Endothelial cell of umbilical vein (primary cell): ENCODE results near the gene HCST. TPM values are rescaled to one million over a fixed set of nuclear protein-coding genes. Genes with fewer than 3 reads are reported as not detected.
"Not testable (repeated sequence)": the region's sequence is repeated elsewhere in the genome, so short reads cannot be mapped to it uniquely, and the experiment has no call there.

ENCODE experiments used
- BruUV-seq: library from RNA; stranded (reverse); fragments of 400-500 nt; replicated peaks from 2 replicates; lab custom pipeline; 2021; lab: Mats Ljungman, UMichigan
- CTCF ChIA-PET: fragments of 300-600, 350-600 bp; sonication (Branson Sonifier 250); formaldehyde crosslinking; loops from one replicate; lab custom pipeline; 2021; ENCODE audit warnings: antibody characterized with exemption, inconsistent platforms; lab: Charles Lee
- POLR2A ChIA-PET: fragments of 300-600, 350-600 bp; sonication (Branson Sonifier 250); formaldehyde crosslinking; loops from one replicate; lab custom pipeline; 2021; ENCODE audit warnings: antibody characterized with exemption, inconsistent platforms; lab: Charles Lee
- DNase-seq: peaks from one replicate; pipeline ENCODE4 v3.0.0-alpha.2; 2011; ENCODE audit warnings: low read depth, low spot score
- FAIRE-seq: peaks from 2 replicates; lab custom pipeline; 2011; peaks lifted over from hg19 to GRCh38; lab: Jason Lieb, UNC
- H2AFZ ChIP-seq: 2 replicates; pipeline ENCODE4 v1.6.0; 2012; ENCODE audit warnings: low read depth, low read length, control low read depth, inconsistent platforms
- H3K27ac ChIP-seq: 2 replicates; pipeline ENCODE4 v1.5.1; 2011; ENCODE audit warnings: low read depth, mild to moderate bottlenecking, control low read depth, low read length, moderate library complexity; ENCODE audit not compliant: insufficient read depth
- H3K27me3 ChIP-seq, 2 experiments: 2 replicates each; pipeline versions ENCODE4 v1.6.0 to v1.6.1; 2011; ENCODE audit warnings: low read length in 2 of 2, mixed read lengths in 1 of 2; ENCODE audit not compliant: control insufficient read depth in 2 of 2, insufficient read depth in 2 of 2
- H3K36me3 ChIP-seq, 2 experiments: 2 replicates in 1 of 2; 3 replicates in 1 of 2; pipeline ENCODE4 v1.5.1; 2011; ENCODE audit warnings: low read length in 2 of 2, mild to moderate bottlenecking in 1 of 2, moderate library complexity in 1 of 2; ENCODE audit not compliant: control insufficient read depth in 2 of 2, insufficient read depth in 2 of 2; ENCODE audit errors: extremely low read depth in 1 of 2
- H3K4me1 ChIP-seq: 3 replicates; pipeline ENCODE4 v1.5.1; 2011; ENCODE audit warnings: mild to moderate bottlenecking, low read length; ENCODE audit not compliant: control insufficient read depth, insufficient read depth; ENCODE audit errors: extremely low read depth
- H3K4me2 ChIP-seq: 2 replicates; pipeline ENCODE4 v1.6.1; 2011; ENCODE audit warnings: low read length, control low read depth, mixed read lengths; ENCODE audit not compliant: insufficient read depth
- H3K4me3 ChIP-seq, 3 experiments: fragments of 200-600 bp in 1 of 3; sonication (generic), shearing (Covaris generic) in 1 of 3; replicated peaks in 1 of 3; 2 replicates each; pipeline ENCODE4 v1.5.1; 2011 to 2016; ENCODE audit warnings: control low read depth in 3 of 3, low read length in 3 of 3, mild to moderate bottlenecking in 2 of 3, inconsistent platforms in 1 of 3, low read depth in 1 of 3, moderate library complexity in 1 of 3; ENCODE audit not compliant: insufficient read depth in 1 of 3
- H3K79me2 ChIP-seq: 2 replicates; pipeline ENCODE4 v1.6.0; 2012; ENCODE audit warnings: low read length, inconsistent platforms; ENCODE audit not compliant: control insufficient read depth, insufficient read depth
- H3K9ac ChIP-seq: replicated peaks from 2 replicates; pipeline ENCODE3; 2011; ENCODE audit warnings: low read length, control low read depth; ENCODE audit not compliant: insufficient read depth; ENCODE audit errors: extremely low read depth
- H3K9me1 ChIP-seq: replicated peaks from 3 replicates; pipeline ENCODE4 v1.6.0; 2011; ENCODE audit warnings: mild to moderate bottlenecking, low read length; ENCODE audit not compliant: control insufficient read depth, insufficient read depth; ENCODE audit errors: extremely low read depth
- H3K9me3 ChIP-seq: replicated peaks from 2 replicates; pipeline ENCODE4 v1.5.1; 2012; ENCODE audit warnings: low read length, inconsistent platforms; ENCODE audit not compliant: control insufficient read depth, insufficient read depth
- H4K20me1 ChIP-seq: replicated peaks from 2 replicates; pipeline ENCODE3; 2011; ENCODE audit warnings: mild to moderate bottlenecking, low read length; ENCODE audit not compliant: control insufficient read depth, insufficient read depth; ENCODE audit errors: extremely low read depth
- EZH2 ChIP-seq: IDR thresholded peaks from 2 replicates; pipeline ENCODE4 v1.6.1; 2012; ENCODE audit warnings: borderline replicate concordance, low read depth, mild to moderate bottlenecking, moderate library complexity, low read length, inconsistent platforms; ENCODE audit not compliant: severe bottlenecking
- FOS ChIP-seq: IDR thresholded peaks from 2 replicates; pipeline ENCODE4 v1.6.1; 2011; ENCODE audit warnings: mild to moderate bottlenecking, low read length, moderate library complexity, borderline replicate concordance; ENCODE audit not compliant: insufficient read depth
- MAX ChIP-seq: IDR thresholded peaks from 2 replicates; pipeline ENCODE4 v1.6.1; 2011; ENCODE audit not compliant: insufficient read depth, insufficient read length
- POLR2A ChIP-seq: IDR thresholded peaks from 2 replicates; pipeline ENCODE4 v1.6.1; 2012; ENCODE audit warnings: low read depth, mild to moderate bottlenecking, control low read depth, low read length
- dilution Hi-C: fragments of 300-500 bp; cut with MboI; formaldehyde crosslinking; loops from one replicate; pipeline ENCODE4 v1.15.0; 2019; ENCODE audit warnings: low sequenced_read_pairs; ENCODE audit not compliant: extremely low pct_ligation_motif_present
- intact Hi-C: fragments of 100-400 bp; cut with micrococcal nuclease; formaldehyde crosslinking; loops from one replicate; pipeline ENCODE4 v1.10.0; 2022
- polyA plus RNA-seq, 4 experiments: library from polyadenylated mRNA; depleted of rRNA in 3 of 4; stranded (reverse) in 3 of 4; unstranded in 1 of 4; fragments of >200 nt; gene quantifications; 2 replicates each; pipeline versions ENCODE4 v1.2.1 to v1.2.3, GENCODE V29; 2011 to 2012; ENCODE audit warnings: missing spikeins in 1 of 4
- total RNA-seq: library from RNA; stranded (reverse); gene quantifications from 2 replicates; pipeline ENCODE4 v1.2.3, GENCODE V29; 2021

HCST gene
- total and polyA plus RNA-seq, 2 donors (not counting 3 experiments of a cell fraction or from before 2014, with no cell fraction given), result not detected

- Histone ChIP-seq H3K9ac (no peak overlapping the region), H3K36me3 (no peaks in the 10 kb centered on the region), H3K27ac (no peak overlapping the region), H4K20me1 (no peaks in the 10 kb centered on the region), H3K27me3 (peaks cover 2 to 7% of the 10 kb centered on the region in 2 experiments), H3K4me2 (peak overlapping the region; percentile 43), H3K4me1 (peaks cover 4% of the 10 kb centered on the region), H3K4me3 (peak overlapping the region in 2 of 3 experiments; percentile 19 to 20), H2AFZ (no peak overlapping the region), H3K79me2 (no peaks in the 10 kb centered on the region), H3K9me3 (no peaks in the 10 kb centered on the region), H3K9me1 (no peaks in the 10 kb centered on the region)
- FAIRE-seq (no peak), DNase-seq (no peak)
- ChIA-PET CTCF (interaction anchor here (1.4 kb wide), 1 partner anchor 11 kb away, joined by 4 read pairs; no protein-coding TSS in a partner anchor), POLR2A (no interaction called here)
- dilution Hi-C loops (no loop called here), intact Hi-C loops (no loop called here)
- BruUV-seq, result no TSS peak
- TF ChIP-seq FOS (no peak), EZH2 (peak; percentile 42)
These were observed 33.5 kb upstream of the HCST start for GRCh38 chr19:35868823-35869326.

- dilution Hi-C loops (no loop called here), intact Hi-C loops (no loop called here)
- H4K20me1 ChIP-seq, result no peaks in the 10 kb centered on the region
- H3K9me1 ChIP-seq, result no peaks in the 10 kb centered on the region
- CTCF ChIA-PET, result interaction anchor here (1.0 to 1.4 kb wide), 2 partner anchors 10 to 22 kb away, joined by 3 to 4 read pairs; no protein-coding TSS in a partner anchor
- no peaks in the 10 kb centered on the region for H3K36me3 ChIP-seq
- peaks cover 4% of the 10 kb centered on the region for H3K4me1 ChIP-seq
- H3K79me2 ChIP-seq, result no peaks in the 10 kb centered on the region
- no peak overlapping the region for H3K9ac ChIP-seq
- H3K4me2 ChIP-seq, result peak overlapping the region; percentile 51
- FAIRE-seq (peak; percentile 87), DNase-seq (peak; percentile 80)
- H3K27ac ChIP-seq, result no peak overlapping the region
- BruUV-seq, result no TSS peak
- H3K9me3 ChIP-seq, result no peaks in the 10 kb centered on the region
- TF ChIP-seq EZH2 (peak; percentile 19), MAX (no peak), POLR2A (no peak)
- peak overlapping the region; percentile 72 for H2AFZ ChIP-seq
- H3K27me3 ChIP-seq, result peaks cover 2 to 7% of the 10 kb centered on the region in 2 experiments
- no peak overlapping the region for H3K4me3 ChIP-seq
- POLR2A ChIA-PET, result no interaction called here
These were observed 32.8 kb upstream of the HCST start for GRCh38 chr19:35869327-35870123.

GRCh38 chr19:35870124-35870736, 32.1 kb upstream of the HCST start:
- H3K27ac ChIP-seq, H3K4me3 ChIP-seq, FAIRE-seq, H3K9me3 ChIP-seq, H4K20me1 ChIP-seq, H3K9me1 ChIP-seq, dilution Hi-C loops, intact Hi-C loops, H3K79me2 ChIP-seq, BruUV-seq, POLR2A ChIA-PET, H3K27me3 ChIP-seq, H3K36me3 ChIP-seq, H3K9ac ChIP-seq, H3K4me1 ChIP-seq: not testable (repeated sequence)
- Histone ChIP-seq H3K4me2 (peak overlapping the region; percentile 51), H2AFZ (peak overlapping the region; percentile 72)
- peak; percentile 11 for DNase-seq
- CTCF ChIA-PET, result interaction anchor here (1.0 to 1.4 kb wide), 2 partner anchors 9 to 21 kb away, joined by 3 to 4 read pairs; no protein-coding TSS in a partner anchor
